WTC11 (cell line): Measurements from ENCODE around the gene SPINK2. TPM values are rescaled to one million over a fixed set of nuclear protein-coding genes. Genes with fewer than 3 reads are reported as not detected.

Experiments
- ATAC-seq: fragments of 200-7000 bp; cut with Tn5 transposase; 2 replicates; pipeline ENCODE4 v1.10.0; 2021; ENCODE audit warnings: mild to moderate bottlenecking, moderate library complexity
- CTCF ChIA-PET: fragments of 300-600 bp; sonication (Branson Sonifier 250); formaldehyde crosslinking; loops from one replicate; lab custom pipeline; 2021; ENCODE audit warnings: antibody characterized with exemption; lab: Charles Lee
- POLR2A ChIA-PET: fragments of 350-600 bp; sonication (Branson Sonifier 250); formaldehyde crosslinking; loops from one replicate; lab custom pipeline; 2021; ENCODE audit warnings: antibody characterized with exemption; lab: Charles Lee
- DNase-seq: peaks from one replicate; pipeline ENCODE4 v3.0.0; 2021; ENCODE audit warnings: low spot score
- H3K27ac Mint-ChIP-seq: 2 replicates; pipeline ENCODE4 v1.8.0; 2021; ENCODE audit warnings: mixed read lengths
- H3K27me3 Mint-ChIP-seq: 2 replicates; pipeline ENCODE4 v1.8.0; 2021; ENCODE audit warnings: low read depth, mild to moderate bottlenecking, moderate library complexity, mixed read lengths
- H3K36me3 Mint-ChIP-seq: 2 replicates; pipeline ENCODE4 v1.8.0; 2021; ENCODE audit warnings: mixed read lengths
- H3K4me1 Mint-ChIP-seq: 2 replicates; pipeline ENCODE4 v1.8.0; 2022; ENCODE audit warnings: mixed read lengths
- H3K4me3 Mint-ChIP-seq: 2 replicates; pipeline ENCODE4 v1.8.0; 2021; ENCODE audit warnings: mild to moderate bottlenecking, moderate library complexity, mixed read lengths
- H3K9me3 Mint-ChIP-seq: 2 replicates; pipeline ENCODE4 v1.8.0; 2021; ENCODE audit warnings: mixed read lengths
- ATF1 ChIP-seq: sonication (generic); formaldehyde crosslinking; IDR thresholded peaks from 2 replicates; pipeline ENCODE4 v1.8.1; 2023; ENCODE audit warnings: mild to moderate bottlenecking, moderate library complexity, missing genetic modification reagents
- CREM ChIP-seq: sonication (generic); formaldehyde crosslinking; IDR thresholded peaks from 2 replicates; pipeline ENCODE4 v1.8.1; 2022; ENCODE audit warnings: mild to moderate bottlenecking, missing genetic modification reagents, moderate library complexity
- ELF4 ChIP-seq: sonication (generic); formaldehyde crosslinking; IDR thresholded peaks from 2 replicates; pipeline ENCODE4 v1.8.1; 2022; ENCODE audit warnings: low read depth, mild to moderate bottlenecking, moderate library complexity, missing genetic modification reagents
- FOXK1 ChIP-seq: sonication (generic); formaldehyde crosslinking; IDR thresholded peaks from 2 replicates; pipeline ENCODE4 v1.8.0; 2022; ENCODE audit warnings: mild to moderate bottlenecking, moderate library complexity, missing genetic modification reagents
- GRHL2 ChIP-seq: fragments of 250-450 bp; sonication (Bioruptor Pico); IDR thresholded peaks from 2 replicates; pipeline ENCODE4 v1.8.0; 2022; ENCODE audit warnings: mild to moderate bottlenecking, moderate library complexity; ENCODE audit not compliant: insufficient replicate concordance, severe bottlenecking
- HMGA2 ChIP-seq: fragments of 250-450 bp; sonication (Bioruptor Pico); IDR thresholded peaks from 2 replicates; pipeline ENCODE4 v1.4.0; 2021; ENCODE audit warnings: mild to moderate bottlenecking, moderate library complexity
- IRF1 ChIP-seq: sonication (generic); formaldehyde crosslinking; IDR thresholded peaks from 2 replicates; pipeline ENCODE4 v1.8.0; 2023; ENCODE audit warnings: missing genetic modification reagents
- JAZF1 ChIP-seq: fragments of 250-450 bp; sonication (Bioruptor Pico); IDR thresholded peaks from 2 replicates; pipeline ENCODE4 v1.9.0; 2021; ENCODE audit warnings: moderate library complexity, mild to moderate bottlenecking, inconsistent platforms
- MAX ChIP-seq: sonication (generic); formaldehyde crosslinking; IDR thresholded peaks from 2 replicates; pipeline ENCODE4 v1.8.0; 2022; ENCODE audit warnings: mild to moderate bottlenecking, missing genetic modification reagents
- NFE2L1 ChIP-seq: sonication (generic); formaldehyde crosslinking; IDR thresholded peaks from 2 replicates; pipeline ENCODE4 v1.8.1; 2023; ENCODE audit warnings: missing genetic modification reagents
- RELA ChIP-seq: sonication (generic); formaldehyde crosslinking; IDR thresholded peaks from 2 replicates; pipeline ENCODE4 v1.8.1; 2022; ENCODE audit warnings: missing genetic modification reagents, mild to moderate bottlenecking, borderline replicate concordance
- RORB ChIP-seq: fragments of 250-450 bp; sonication (Bioruptor Pico); IDR thresholded peaks from 2 replicates; pipeline ENCODE4 v1.9.0; 2021; ENCODE audit warnings: mild to moderate bottlenecking
- TEAD1 ChIP-seq: sonication (generic); formaldehyde crosslinking; IDR thresholded peaks from 2 replicates; pipeline ENCODE4 v1.8.0; 2022; ENCODE audit warnings: mild to moderate bottlenecking, missing genetic modification reagents
- TEAD4 ChIP-seq: sonication (generic); formaldehyde crosslinking; IDR thresholded peaks from 2 replicates; pipeline ENCODE4 v1.8.0; 2022; ENCODE audit warnings: mild to moderate bottlenecking, missing genetic modification reagents
- ZSCAN18 ChIP-seq: fragments of 250-450 bp; sonication (Bioruptor Pico); IDR thresholded peaks from 2 replicates; pipeline ENCODE4 v2.1.2; 2022; ENCODE audit warnings: mild to moderate bottlenecking, moderate library complexity
- total RNA-seq: library from RNA; stranded (reverse); gene quantifications from 3 replicates; pipeline ENCODE4 v1.2.3, GENCODE V29; 2021
- TF ChIP-seq, protein P1 (sequence below): sonication (generic); formaldehyde crosslinking; IDR thresholded peaks from 2 replicates; pipeline ENCODE4 v1.8.0; 2022; ENCODE audit warnings: missing genetic modification reagents
- TF ChIP-seq, protein P2 (sequence below): fragments of 250-450 bp; sonication (Bioruptor Pico); IDR thresholded peaks from 2 replicates; pipeline ENCODE4 v1.9.0; 2021; ENCODE audit warnings: mild to moderate bottlenecking
- TF ChIP-seq, protein P3 (sequence below): sonication (generic); formaldehyde crosslinking; IDR thresholded peaks from 2 replicates; pipeline ENCODE4 v1.8.1; 2023; ENCODE audit warnings: mild to moderate bottlenecking, missing genetic modification reagents

Gene SPINK2
- total RNA-seq, 1 experiment from 2014 or later: 0.92 TPM

GRCh38 chr4:56762484-56763250 is 58.8 kb downstream of the SPINK2 start:
- TF ChIP-seq, protein P1, sequence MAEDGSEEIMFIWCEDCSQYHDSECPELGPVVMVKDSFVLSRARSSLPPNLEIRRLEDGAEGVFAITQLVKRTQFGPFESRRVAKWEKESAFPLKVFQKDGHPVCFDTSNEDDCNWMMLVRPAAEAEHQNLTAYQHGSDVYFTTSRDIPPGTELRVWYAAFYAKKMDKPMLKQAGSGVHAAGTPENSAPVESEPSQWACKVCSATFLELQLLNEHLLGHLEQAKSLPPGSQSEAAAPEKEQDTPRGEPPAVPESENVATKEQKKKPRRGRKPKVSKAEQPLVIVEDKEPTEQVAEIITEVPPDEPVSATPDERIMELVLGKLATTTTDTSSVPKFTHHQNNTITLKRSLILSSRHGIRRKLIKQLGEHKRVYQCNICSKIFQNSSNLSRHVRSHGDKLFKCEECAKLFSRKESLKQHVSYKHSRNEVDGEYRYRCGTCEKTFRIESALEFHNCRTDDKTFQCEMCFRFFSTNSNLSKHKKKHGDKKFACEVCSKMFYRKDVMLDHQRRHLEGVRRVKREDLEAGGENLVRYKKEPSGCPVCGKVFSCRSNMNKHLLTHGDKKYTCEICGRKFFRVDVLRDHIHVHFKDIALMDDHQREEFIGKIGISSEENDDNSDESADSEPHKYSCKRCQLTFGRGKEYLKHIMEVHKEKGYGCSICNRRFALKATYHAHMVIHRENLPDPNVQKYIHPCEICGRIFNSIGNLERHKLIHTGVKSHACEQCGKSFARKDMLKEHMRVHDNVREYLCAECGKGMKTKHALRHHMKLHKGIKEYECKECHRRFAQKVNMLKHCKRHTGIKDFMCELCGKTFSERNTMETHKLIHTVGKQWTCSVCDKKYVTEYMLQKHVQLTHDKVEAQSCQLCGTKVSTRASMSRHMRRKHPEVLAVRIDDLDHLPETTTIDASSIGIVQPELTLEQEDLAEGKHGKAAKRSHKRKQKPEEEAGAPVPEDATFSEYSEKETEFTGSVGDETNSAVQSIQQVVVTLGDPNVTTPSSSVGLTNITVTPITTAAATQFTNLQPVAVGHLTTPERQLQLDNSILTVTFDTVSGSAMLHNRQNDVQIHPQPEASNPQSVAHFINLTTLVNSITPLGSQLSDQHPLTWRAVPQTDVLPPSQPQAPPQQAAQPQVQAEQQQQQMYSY: no peak
- TF ChIP-seq ATF1 (CRISPR knock-in tag) (no peak), CREM (no peak), ELF4 (CRISPR knock-in tag) (no peak), MAX (CRISPR knock-in tag) (no peak), NFE2L1 (CRISPR knock-in tag) (no peak), GRHL2 (CRISPR knock-in tag) (no peak), HMGA2 (CRISPR knock-in tag) (no peak), FOXK1 (CRISPR knock-in tag) (no peak), ZSCAN18 (CRISPR knock-in tag) (no peak), IRF1 (no peak), JAZF1 (CRISPR knock-in tag) (no peak), TEAD4 (CRISPR knock-in tag) (no peak), RELA (CRISPR knock-in tag) (no peak), RORB (CRISPR knock-in tag) (no peak), TEAD1 (CRISPR knock-in tag) (no peak)
- TF ChIP-seq, protein P2, sequence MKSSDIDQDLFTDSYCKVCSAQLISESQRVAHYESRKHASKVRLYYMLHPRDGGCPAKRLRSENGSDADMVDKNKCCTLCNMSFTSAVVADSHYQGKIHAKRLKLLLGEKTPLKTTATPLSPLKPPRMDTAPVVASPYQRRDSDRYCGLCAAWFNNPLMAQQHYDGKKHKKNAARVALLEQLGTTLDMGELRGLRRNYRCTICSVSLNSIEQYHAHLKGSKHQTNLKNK (CRISPR knock-in tag): no peak
- TF ChIP-seq, protein P3, sequence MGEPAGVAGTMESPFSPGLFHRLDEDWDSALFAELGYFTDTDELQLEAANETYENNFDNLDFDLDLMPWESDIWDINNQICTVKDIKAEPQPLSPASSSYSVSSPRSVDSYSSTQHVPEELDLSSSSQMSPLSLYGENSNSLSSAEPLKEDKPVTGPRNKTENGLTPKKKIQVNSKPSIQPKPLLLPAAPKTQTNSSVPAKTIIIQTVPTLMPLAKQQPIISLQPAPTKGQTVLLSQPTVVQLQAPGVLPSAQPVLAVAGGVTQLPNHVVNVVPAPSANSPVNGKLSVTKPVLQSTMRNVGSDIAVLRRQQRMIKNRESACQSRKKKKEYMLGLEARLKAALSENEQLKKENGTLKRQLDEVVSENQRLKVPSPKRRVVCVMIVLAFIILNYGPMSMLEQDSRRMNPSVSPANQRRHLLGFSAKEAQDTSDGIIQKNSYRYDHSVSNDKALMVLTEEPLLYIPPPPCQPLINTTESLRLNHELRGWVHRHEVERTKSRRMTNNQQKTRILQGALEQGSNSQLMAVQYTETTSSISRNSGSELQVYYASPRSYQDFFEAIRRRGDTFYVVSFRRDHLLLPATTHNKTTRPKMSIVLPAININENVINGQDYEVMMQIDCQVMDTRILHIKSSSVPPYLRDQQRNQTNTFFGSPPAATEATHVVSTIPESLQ: no peak
- H3K4me1 Mint-ChIP-seq: peaks cover 28% of the 10 kb centered on the region
- H3K36me3 Mint-ChIP-seq: no peaks in the 10 kb centered on the region
- H3K9me3 Mint-ChIP-seq: no peaks in the 10 kb centered on the region
- CTCF ChIA-PET: interaction anchor here (1.1 to 2.8 kb wide), 4 partner anchors 31 to 187 kb away, joined by 3 to 10 read pairs (median 5); no protein-coding TSS in a partner anchor
- DNase-seq: no peak
- POLR2A ChIA-PET: no interaction called here
- H3K4me3 Mint-ChIP-seq: no peak overlapping the region
- ATAC-seq: peak; percentile 50
- H3K27me3 Mint-ChIP-seq: no peaks in the 10 kb centered on the region
- H3K27ac Mint-ChIP-seq: no peak overlapping the region
